Measurements from ENCODE around the gene KCNIP3.
"Not testable (repeated sequence)": the region's sequence is repeated elsewhere in the genome, so short reads cannot be mapped to it uniquely, and the experiment has no call there.

Gene KCNIP3

DNA sequence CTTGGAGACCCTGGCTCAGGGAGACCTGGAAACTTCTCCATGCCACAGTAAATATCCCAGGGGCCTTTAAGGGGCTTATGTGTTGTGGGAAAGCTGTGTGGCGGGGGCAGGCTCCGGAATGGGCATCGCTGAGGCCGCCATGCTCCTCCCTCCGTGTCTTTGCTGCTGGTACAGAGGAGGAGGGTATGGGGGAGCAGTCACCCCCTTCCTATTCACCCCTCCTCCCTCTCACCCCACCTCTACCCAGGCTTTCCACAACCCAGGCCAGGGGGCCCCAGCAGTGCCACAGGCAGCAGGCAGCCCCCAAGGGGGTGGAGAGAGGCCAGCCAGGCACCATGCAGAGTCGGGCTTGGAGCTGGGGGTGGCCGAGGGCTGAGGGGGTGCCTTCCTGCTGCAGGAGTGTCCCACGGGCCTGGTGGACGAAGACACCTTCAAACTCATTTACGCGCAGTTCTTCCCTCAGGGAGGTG is 77.3 kb downstream of the KCNIP3 start:
- no peak for DNase-seq

DNA sequence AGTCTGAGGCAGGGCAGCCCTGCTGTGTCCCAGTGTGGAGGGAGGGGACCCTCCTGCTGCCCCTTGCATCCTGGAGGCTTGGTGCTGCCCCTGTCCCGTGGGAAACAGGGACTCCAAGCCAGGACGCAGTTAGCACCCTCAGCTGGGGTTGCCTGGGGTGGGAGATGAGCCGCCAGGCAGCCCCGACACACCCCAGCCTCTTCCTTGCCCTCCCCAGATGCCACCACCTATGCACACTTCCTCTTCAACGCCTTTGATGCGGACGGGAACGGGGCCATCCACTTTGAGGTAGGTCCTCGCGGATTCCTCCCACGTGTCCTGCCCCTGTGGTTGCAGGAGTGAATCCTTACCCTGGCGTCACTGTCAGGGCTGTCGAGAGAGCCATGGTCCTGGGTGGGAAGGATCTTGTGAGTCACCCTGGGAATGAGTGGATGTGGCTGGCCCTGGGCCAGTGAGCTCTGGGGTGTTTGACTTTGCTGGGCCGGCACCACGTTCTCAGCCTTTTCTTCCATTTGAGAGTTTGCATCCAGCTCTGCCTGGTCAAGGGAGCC is 77.8 kb downstream of the KCNIP3 start:
- DNase-seq: no peak

DNA sequence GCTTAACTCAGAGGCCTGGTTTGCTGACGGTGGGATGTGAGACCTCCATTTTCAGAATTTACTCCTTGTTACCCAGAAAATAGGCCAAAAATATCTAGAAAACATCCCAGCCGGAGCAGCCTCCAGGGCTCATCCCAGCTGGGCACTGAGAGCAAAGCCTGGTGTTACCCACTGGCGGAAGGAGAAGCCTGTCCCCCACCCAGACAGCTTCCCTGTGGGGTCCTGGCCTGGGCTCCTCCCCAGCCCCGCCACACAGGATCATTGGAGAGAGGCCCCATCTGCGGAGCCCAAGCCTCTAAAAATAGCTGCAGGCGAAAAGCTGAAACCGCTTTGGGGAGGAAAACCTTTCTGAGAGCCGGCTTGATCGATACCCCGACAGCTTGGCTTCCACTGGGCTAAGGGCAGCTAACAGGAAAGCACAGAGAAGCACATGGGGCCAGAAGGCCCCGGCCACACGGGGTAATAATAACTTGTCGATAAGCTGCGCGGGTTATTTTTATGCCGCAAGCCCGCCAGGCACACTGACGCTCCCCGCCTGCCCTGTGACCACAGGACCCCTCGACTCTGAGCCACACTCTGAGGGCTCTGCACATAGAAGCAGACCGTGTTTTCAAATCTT is 78.5 kb downstream of the KCNIP3 start:
- no peak for DNase-seq

DNA sequence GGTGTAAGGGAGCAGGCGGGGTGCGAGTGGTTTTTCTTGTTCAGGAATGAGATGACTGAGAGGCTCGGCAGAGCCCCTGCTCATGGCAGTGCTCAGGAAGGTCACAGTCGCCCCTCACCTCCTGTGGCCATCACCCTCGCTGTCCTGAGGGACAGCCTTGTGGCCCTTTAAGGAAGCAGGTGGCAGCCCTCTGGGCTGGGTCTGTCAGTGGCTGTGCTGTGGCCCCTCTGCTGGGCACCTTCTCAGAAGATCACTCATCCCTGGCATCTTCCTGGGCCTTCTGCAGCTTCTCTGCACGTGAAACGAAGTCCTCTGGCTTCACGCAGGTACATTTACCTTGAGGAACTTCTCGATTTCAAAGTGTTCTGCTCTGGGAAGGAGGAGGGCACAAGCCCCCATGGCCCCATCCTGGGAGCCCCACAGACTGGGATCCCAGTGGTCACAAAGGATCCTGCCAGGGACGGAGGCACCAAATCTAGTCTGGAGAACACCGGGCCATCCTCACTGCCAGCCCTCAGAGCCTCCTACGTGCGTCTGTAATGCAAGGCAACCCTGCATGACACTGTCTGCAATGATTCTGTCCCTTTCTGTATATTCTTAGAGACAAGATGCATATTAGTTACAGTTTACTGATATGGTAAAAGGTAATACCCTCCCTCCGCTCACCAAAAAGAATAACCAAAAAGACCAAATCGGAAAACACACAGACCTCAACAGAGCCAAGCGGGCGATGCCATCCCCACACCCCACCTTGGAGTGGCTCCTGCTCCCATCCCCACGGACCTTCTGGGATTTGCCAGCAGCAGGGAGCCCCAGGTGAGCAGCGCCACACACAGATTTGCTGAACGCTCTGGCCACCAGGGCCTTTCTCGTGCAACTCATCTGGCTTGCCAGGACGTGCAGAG is 79.4 kb downstream of the KCNIP3 start:
- no peak for DNase-seq

DNA sequence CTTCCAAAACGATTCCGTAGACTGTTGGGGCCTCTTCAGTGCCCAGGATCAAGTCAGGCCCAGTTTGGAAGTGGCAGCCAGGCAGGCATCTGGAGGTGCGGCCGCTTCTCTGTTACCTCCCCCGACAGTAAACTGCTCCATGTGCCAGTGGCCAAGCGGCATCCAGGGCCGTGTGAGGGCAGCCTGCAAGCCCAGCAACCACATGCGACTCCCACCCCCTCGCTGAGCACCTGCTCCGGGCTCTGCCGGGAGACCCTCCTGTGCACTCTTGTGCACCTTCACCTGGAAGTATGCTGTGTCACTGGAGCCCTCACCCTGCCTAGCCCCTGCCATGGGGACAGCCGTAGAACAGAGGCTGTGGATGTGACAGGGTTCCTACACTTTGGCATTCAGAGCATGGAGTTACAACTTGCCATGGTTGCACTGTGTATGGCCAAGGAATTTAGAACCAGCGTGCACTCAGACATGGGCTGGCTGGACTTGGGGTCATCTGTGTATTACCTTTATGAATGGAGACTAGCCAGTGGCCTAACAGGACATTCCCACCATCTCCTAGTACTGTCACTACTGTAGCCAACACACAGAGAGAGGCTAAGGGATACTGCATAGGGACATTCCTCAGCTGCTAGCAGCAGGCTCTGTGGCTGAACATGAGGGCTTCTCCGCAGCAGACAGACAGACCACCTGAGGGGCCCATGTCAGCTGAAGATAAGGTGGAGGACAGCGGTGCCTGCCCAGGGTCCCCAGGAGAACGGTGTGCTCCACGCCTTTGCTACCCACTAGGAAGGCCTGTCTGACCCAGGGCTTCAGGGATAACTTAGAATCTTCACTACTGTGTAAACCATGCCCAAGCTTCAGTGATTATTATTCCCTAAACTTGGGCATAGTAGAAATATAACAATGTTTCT is 80.3 kb downstream of the KCNIP3 start:
- DNase-seq: no peak

DNA sequence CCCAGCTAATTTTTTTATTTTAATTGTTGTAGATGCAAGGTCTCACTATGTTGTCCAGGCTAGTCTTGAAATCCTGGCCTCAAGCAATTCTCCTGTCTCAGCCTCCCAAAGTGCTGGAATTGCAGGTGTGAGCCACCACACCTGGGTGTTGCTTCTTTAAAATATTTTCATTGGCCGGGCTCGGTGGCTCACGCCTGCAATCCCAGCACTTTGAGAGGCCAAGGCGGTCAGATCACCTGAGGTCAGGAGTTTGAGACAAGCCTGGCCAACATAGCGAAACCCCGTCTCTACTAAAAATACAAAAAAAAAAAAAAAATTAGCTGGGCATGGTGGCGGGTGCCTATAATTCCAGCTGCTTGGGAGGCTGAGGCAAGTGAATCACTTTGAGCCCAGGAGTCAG is 81.1 kb downstream of the KCNIP3 start:
- not testable (repeated sequence) for DNase-seq

DNA sequence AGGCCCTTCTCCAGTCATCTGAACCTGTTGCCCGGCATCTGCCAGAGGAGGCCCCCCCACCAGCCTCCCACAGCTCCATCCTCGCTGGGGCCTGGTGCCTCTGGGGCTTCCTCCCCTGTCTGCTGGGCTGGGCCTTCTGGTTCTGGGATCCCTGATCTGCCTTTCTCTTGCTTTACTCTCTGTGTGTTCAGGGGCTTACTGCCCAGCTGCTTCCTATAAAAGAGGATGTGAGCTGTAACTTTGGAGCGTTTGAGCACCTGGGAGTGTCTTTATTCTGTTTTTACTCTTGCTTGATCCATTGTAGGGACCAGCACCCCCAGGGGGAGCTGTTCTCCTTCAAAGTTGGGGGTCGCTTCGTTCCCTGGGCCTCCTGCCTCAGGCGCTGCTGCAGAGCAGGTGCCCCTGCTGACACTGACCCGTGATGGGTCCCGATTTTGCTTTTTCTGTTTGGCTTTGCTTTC is 82.3 kb downstream of the KCNIP3 start:
- DNase-seq: no peak

DNA sequence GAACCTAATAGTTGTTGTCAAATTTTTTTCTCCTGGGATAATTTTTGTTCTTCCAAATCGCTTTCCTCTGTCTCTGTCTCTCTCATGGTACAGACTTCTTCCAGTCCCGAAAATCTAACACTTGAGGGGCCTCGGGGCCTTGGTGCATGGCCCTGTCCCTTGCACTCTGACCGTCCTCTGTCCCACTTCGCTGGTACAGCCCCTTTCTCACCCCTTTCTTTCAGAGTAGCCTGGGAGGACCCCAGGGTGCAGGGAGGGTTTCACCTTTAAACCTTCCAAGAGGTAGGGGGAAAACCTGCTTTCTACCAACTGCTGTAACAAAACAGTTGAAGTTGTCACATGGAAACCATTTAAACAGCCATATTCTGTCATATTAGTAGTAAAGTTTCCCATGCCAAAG is 83.1 kb downstream of the KCNIP3 start:
- DNase-seq: no peak

DNA sequence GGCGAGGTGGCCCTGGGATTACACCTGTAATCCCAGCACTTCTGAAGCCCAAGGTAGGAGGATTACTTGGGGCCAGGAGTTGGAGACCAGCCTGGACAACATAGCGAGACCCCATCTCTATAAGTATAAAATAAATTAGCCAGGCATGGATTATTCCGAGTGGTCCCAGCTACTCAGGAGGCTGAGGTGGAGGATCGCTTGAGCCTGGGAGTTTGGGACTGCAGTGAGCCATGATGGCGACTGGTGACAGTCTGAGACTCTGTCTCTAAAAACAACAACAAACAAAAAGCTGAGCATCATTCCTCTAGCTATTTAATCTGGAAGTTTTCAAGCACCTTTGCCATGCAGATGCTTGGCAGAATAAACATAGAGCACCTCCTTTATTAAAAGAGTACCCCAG is 83.6 kb downstream of the KCNIP3 start:
- no peak for DNase-seq

DNA sequence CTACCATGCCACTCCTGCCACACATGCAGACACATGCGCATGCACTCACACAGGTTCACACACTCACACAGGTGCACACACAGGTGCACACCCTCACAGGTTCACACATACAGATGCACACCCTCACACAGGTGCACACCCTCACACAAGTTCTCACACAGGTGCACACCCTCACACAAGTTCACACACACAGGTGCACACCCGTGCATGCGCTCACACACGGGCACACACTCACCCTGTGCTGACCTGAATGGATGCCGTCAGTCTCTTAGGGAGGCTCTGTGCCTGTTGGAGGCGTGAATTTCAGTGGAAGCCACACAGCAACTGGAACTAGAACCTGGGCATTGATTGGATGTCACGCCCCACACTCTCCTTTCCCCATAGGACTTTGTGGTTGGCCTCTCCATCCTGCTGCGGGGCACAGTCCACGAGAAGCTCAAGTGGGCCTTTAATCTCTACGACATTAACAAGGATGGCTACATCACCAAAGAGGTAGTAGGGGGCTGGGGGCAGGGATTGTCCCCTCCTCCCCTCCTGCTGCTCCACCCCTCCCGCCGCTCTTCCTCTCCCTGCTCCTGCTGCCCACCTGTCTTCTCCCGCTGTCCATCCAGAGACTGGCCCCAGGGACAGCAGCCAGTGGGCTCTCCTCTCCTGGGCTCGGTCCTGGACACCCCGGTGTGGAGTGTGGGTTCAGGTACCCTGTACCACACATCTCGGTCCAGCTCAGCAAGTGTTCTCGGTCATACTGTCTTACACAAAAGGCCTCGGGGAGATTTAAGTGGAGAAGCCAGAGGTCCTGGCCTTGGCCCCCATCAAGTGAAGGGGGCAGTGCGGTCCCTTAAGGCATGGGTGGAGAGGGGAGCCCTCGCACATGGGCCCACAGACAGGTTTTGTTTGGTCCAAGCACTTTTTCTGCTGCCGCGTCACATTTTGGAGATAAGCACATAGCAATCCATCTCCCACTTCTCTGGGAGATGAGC is 84.4 kb downstream of the KCNIP3 start:
- DNase-seq: no peak

DNA sequence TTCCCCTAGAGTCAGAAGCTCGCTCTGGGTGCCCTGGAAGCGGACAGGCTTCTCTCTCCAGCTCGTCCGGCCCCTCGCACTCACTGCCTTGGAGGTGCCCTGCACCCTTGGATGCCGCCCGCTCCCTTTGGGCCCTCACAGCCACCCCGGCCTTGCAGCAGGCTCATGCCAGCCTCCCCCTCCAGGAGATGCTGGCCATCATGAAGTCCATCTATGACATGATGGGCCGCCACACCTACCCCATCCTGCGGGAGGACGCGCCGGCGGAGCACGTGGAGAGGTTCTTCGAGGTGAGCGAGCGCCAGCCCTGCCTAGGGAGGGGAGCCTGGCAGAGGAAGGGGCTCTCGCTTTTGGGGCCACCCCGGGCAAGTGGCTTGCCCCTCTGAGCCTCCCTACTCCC is 85.0 kb downstream of the KCNIP3 start:
- DNase-seq: no peak

DNA sequence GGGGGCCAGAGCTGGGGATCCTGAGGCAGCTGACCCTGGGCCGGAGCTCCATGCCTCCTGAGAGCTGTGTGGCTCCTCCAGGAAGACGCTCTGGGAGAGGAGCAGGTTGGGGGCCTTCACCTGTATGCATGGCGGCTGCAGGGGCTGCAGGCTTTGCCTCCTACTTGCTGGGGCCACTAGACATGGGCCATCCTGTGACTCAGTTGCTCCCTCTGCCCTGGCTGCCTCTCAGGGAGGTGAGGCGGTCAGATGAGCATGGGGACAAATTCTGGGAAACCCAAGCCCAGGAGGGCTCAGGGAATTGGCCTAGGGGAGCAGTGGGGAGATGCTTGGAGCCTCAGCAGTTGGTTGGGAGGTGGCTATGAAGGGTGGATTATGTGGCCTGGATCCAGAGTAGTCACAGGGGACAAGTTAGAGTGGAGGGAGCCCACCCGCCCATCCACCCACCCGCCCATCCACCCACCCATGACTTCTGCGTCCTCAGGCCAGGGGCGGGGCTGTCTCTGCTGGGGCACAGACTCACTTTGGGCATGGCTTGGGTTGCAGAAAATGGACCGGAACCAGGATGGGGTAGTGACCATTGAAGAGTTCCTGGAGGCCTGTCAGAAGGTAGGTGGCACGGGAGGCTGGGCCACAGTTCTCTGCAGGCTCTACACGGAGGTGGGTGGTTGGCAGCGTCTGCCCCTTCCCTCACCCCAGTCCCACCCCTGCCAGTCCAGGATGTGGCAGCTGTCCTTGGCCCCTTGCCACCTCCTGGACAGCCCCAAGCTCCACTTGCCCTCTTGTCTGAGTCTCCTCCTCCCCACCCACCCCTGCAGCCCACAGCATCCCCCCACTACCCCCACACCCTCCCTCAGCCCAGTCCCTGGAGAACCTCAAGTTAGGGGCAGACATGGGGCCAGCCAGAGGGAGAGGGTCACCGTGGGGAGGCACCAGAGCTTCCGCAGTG is 85.8 kb downstream of the KCNIP3 start:
- no peak for DNase-seq

DNA sequence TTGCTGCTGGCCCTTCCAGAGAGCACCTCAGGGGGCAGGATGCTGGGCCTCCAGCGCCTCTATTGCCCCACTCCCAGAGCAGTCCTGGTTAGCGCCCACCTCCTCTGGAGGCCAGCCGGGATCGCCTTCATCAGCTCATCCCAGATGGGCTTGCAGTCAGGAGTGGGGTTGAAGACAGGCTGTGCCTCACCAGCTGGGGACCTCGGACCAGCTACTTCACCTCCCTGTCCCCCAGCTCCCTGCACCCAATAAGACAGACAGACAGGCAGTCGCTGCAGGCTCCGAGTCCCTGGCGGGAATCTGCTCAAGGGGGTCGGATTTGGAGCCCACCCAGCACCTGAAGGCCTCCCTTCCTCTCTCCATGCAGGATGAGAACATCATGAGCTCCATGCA is 86.5 kb downstream of the KCNIP3 start:
- DNase-seq: no peak

DNA sequence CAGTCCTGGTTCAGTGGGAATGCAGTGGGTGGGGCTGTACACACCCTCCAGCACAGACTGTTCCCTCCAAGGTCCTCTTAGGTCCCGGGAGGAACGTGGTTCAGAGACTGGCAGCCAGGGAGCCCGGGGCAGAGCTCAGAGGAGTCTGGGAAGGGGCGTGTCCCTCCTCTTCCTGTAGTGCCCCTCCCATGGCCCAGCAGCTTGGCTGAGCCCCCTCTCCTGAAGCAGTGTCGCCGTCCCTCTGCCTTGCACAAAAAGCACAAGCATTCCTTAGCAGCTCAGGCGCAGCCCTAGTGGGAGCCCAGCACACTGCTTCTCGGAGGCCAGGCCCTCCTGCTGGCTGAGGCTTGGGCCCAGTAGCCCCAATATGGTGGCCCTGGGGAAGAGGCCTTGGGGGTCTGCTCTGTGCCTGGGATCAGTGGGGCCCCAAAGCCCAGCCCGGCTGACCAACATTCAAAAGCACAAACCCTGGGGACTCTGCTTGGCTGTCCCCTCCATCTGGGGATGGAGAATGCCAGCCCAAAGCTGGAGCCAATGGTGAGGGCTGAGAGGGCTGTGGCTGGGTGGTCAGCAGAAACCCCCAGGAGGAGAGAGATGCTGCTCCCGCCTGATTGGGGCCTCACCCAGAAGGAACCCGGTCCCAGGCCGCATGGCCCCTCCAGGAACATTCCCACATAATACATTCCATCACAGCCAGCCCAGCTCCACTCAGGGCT is 87.9 kb downstream of the KCNIP3 start:
- no peak for DNase-seq

DNA sequence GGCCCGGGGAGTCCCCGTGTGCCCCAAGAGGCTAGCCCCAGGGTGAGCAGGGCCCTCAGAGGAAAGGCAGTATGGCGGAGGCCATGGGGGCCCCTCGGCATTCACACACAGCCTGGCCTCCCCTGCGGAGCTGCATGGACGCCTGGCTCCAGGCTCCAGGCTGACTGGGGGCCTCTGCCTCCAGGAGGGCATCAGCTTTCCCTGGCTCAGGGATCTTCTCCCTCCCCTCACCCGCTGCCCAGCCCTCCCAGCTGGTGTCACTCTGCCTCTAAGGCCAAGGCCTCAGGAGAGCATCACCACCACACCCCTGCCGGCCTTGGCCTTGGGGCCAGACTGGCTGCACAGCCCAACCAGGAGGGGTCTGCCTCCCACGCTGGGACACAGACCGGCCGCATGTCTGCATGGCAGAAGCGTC is 88.4 kb downstream of the KCNIP3 start:
- no peak for DNase-seq

DNA sequence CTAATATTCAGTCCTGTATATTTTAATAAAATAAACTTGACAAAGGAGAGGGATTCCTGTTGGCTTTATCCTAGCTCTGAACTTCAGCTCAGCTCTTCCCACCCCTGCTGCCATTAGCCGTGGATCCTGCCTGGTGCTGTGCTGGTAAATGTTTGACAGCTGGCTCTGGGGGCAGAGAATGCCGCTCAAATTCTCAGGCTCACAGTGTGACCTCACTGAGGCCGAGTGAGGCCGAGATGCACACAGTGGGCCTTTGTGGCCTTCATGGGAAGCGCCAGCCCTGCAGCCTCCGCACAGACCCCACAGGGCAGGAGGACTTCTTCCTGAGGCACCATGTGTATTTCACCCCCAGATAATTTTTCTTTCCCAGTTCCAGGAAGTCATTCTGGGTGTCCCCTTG is 88.9 kb downstream of the KCNIP3 start:
- no peak for DNase-seq

DNA sequence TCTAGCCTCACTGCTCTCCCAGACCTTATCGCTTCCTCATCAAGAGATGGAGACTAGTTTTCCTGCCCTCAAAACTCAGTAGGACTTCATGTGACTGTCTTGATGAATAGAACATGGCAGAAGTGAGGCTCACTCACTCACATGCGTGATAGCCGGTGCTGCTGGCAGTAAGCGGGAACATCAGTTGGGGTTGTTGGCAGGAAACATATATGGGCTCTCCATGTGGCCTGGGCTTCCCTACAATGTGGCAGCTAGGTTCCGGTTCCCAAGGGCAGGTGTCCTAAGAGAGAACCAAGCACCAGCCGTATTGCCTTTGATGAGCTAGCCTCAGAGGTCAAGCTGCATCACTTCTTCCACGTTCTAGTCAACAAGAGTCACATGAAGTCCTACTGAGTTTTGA is 90.2 kb downstream of the KCNIP3 start:
- DNase-seq: no peak

DNA sequence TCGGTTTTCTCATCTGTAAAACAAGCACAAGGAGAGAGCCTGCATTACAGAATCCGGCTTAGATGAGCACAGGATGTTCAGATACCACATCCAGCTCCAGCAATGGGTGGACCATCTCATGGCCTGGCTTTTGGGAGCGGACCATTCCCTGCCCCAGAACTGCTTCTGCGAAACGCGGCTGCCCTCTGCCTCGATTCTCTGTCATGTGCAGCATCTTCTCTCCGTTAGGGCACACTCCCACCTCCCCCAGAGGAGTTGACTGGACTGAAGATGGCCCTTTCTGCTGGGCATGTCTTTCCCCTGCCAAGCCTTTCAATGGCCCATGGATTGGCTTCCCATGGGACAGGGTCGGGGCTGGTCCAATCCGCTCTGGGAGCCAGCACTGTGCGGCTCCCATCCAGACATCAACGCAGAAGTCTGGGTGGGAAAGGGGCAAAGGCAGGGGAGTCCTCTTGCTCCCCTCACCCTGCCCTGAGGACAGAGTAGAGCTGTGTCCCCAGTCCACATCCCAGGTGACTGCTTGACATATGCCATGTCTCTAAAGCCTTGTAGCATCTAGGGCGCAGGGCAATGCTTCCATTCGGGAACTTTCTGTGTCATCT is 91.0 kb downstream of the KCNIP3 start:
- DNase-seq: no peak

DNA sequence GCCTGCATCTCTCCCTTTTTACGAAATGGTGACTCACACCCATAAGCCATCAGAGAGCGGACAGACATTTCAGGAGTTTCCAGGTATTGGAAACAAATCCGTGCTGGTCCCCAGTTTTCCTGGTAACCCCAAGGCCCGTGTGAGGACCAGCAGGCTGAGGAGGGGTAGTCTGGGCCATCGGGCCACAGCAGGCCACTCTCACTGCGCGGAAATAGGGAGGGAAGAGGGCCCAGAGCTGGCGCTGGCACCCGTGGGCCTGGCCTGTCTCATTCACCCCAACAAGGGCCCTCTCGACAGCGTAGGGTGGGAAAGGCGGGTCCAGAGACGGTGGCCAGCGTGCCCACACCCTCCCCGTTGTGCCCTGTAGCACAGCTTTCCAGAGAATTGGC is 91.7 kb downstream of the KCNIP3 start:
- DNase-seq: no peak
